HT1080 (cell line): ENCODE data around the gene OR10T2. TPM values are rescaled to one million over a fixed set of nuclear protein-coding genes. Genes with fewer than 3 reads are reported as not detected.
"Not testable (repeated sequence)": the region's sequence is repeated elsewhere in the genome, so short reads cannot be mapped to it uniquely, and the experiment has no call there.

Experiments used
- DNase-seq: peaks from one replicate; pipeline ENCODE4 v3.0.0-alpha.2; 2015; ENCODE audit warnings: low read depth
- total RNA-seq: library from RNA; depleted of rRNA; stranded (reverse); fragments of >200 nt; shearing (Covaris generic); gene quantifications from 2 replicates; pipeline ENCODE4 v1.2.3, GENCODE V29; 2014; rRNA removed

Gene OR10T2
- total RNA-seq, 1 experiment from 2014 or later, result not detected

DNA sequence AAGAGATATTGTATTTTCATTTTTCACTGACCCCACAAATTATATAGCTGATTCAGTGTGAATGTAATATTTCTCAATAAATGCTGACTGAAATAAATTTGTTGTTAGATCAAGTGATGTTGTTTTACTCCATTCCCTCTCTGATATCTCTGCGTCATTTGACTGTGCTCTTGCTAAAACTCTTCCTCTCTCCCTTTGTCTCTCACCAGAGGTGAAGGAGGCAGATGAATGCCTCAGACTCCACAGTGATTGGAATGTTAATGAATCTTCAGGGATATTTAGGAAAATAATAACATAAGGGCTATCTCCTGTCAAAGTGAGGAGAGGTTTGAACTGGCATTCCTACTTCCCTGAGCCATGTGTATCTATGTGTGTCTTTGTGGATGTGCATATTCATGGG, 41.8 kb downstream of the OR10T2 start:
- DNase-seq, result no peak

DNA sequence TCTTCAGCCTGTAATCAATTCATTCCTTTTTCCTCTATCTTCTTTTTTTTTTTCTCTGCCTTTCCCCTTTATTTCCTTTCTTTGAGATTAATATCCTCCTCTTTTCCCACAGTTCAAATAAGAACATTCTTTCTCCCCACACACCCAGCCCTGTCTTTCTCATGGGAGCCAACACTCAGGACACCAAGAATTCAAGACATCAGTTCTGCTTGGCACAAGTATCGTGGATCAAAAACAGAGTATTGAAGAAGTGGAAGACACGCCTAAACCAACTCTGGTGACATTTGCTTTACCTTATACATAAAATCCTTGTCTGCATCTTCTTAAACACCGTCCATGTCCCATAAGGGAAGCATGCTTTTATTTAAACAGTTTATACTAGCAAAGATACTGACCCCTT, 42.6 kb downstream of the OR10T2 start:
- DNase-seq, result no peak

DNA sequence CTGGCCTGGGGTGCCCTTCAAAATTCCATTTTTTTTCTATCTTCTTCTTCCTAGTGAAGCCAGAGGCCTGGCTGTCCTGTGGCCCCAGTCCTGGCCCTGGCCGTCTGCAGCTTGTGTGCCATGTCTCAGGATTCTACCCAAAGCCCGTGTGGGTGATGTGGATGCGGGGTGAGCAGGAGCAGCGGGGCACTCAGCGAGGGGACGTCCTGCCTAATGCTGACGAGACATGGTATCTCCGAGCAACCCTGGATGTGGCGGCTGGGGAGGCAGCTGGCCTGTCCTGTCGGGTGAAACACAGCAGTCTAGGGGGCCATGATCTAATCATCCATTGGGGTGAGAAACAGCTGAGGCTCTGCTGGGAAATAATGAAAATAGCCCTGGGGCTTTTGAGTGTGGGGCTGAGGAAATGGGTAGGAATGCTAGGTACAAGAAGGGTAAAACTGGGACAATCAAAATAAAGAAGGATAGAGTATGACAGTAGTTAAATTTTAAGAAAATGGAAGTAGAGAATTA, 43.4 kb downstream of the OR10T2 start:
- no peak for DNase-seq

DNA sequence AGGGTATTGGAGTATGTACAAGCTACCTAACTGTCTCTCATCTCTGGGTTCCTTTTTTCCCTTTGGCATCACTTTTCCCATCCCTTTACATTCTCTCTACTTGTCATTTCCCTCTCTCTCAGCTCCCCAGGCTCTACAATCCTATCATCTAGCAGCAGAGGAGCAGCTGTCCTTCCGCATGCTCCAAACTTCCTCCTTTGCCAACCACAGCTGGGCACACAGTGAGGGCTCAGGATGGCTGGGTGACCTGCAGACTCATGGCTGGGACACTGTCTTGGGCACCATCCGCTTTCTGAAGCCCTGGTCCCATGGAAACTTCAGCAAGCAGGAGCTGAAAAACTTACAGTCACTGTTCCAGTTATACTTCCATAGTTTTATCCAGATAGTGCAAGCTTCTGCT, 45.0 kb downstream of the OR10T2 start:
- no peak for DNase-seq

DNA sequence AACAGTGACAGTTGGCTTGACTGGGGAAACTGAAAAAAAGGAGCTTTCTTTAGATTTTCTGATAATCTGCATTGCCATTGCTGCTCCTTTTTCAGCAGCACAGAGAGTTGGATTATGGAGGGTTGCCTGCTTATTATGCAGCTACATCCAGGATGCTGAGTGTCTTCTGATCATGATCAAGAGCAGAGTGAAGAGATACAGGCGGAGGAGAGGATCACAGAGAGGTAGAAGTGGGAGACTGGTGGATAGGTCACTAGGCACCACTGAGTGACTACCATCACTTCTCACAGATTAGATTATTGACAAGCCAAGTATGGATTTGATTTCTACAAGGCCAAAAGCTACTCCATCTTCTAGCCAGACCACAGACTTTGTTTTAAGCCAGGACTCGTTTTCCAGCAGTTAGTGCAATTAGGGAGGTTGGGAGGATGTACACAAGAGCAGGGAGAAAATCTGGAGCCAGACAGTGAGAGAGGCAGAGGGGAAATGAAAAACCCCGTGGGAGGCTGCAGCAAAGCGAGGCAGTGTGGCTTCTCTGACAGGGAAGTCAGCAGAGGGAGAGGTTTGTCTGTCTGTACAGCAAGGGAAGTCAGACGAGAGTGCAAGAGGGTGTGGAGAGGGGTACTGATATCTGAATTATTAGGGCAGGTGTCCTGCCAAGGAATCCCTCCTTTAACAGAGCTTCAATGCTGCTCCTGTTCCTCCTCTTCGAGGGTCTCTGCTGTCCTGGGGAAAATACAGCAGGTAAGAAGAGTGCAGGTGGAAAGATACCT, 45.8 kb downstream of the OR10T2 start, which contains the start of gene CD1E:
TSS of gene CD1E (plus strand) at position 592 of the 773 bp plus-strand sequence. CDS start at position 687, 95 bp downstream.
- DNase-seq, result no peak

DNA sequence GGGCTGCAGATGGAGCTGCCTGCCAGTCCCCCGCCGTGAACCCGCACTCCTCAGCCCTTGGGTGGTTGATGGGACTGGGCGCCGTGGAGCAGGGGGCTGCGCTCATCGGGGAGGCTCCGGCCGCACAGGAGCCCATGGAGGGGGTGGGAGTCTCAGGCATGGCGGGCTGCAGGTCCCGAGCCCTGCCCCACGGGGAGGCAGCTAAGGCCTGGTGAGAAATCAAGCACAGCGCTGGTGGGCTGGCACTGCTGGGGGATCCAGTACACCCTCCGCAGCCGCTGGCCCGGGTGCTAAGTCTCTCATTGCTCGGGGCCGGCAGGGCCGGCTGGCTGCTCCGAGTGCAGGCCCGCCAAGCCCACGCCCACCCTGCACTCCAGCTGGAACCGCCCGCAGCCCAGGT, 50.3 kb downstream of the OR10T2 start:
- DNase-seq, result not testable (repeated sequence)

Other genes with a start within 250 kb of the OR10T2 start
- 0.69 and 0.73 TPM in 2 replicates for gene CD1D, start 218.6 kb downstream of the OR10T2 start, total RNA-seq
- not detected in 2 replicates for gene CD1A, start 145.0 kb downstream of the OR10T2 start, total RNA-seq
- gene CD1C, start 109.5 kb downstream of the OR10T2 start, total RNA-seq, result not detected in 2 replicates
- not detected in 2 replicates for gene CD1B, start 67.9 kb downstream of the OR10T2 start, total RNA-seq
- not detected in 2 replicates for gene CD1E, start 45.6 kb downstream of the OR10T2 start, total RNA-seq
- gene OR10K2, start 26.8 kb upstream of the OR10T2 start, total RNA-seq, result not detected in 2 replicates
- gene OR10K1, start 62.4 kb upstream of the OR10T2 start, total RNA-seq, result not detected in 2 replicates
- not detected in 2 replicates for gene OR10R2, start 72.8 kb upstream of the OR10T2 start, total RNA-seq
- not detected in 2 replicates for gene OR6Y1, start 154.9 kb upstream of the OR10T2 start, total RNA-seq
- not detected in 2 replicates for gene OR6P1, start 171.1 kb upstream of the OR10T2 start, total RNA-seq
- gene OR10X1, start 180.4 kb upstream of the OR10T2 start, total RNA-seq, result not detected in 2 replicates
- not detected in 2 replicates for gene OR10Z1, start 205.8 kb upstream of the OR10T2 start, total RNA-seq